ENCODE measurements around the gene B4GALT5.

GRCh38 chr20:49659056-49659455, 54.6 kb downstream of the B4GALT5 start:
- TF ChIP-seq CTCF (IDR thresholded peaks at IDR 0.05) (no peak), SP1 (CRISPR knock-in tag; conservative IDR thresholded peaks at IDR 0.05) (no peak), ZNF263 (CRISPR knock-in tag; IDR thresholded peaks at IDR 0.05; ENCODE audit: low read depth) (no peak), ZMAT4 (CRISPR knock-in tag; IDR thresholded peaks at IDR 0.05) (no peak), CREB1 (CRISPR knock-in tag; IDR thresholded peaks at IDR 0.05) (no peak), ERG (CRISPR knock-in tag; IDR thresholded peaks at IDR 0.05) (no peak), CREM (CRISPR knock-in tag; IDR thresholded peaks at IDR 0.05) (no peak), ARID4B (CRISPR knock-in tag; IDR thresholded peaks at IDR 0.05; ENCODE audit: borderline replicate concordance) (no peak), NR2C2 (CRISPR knock-in tag; IDR thresholded peaks at IDR 0.05) (no peak), FOXP1 (CRISPR knock-in tag; IDR thresholded peaks at IDR 0.05; ENCODE audit: borderline replicate concordance) (no peak)
- TF ChIP-seq, protein P1, sequence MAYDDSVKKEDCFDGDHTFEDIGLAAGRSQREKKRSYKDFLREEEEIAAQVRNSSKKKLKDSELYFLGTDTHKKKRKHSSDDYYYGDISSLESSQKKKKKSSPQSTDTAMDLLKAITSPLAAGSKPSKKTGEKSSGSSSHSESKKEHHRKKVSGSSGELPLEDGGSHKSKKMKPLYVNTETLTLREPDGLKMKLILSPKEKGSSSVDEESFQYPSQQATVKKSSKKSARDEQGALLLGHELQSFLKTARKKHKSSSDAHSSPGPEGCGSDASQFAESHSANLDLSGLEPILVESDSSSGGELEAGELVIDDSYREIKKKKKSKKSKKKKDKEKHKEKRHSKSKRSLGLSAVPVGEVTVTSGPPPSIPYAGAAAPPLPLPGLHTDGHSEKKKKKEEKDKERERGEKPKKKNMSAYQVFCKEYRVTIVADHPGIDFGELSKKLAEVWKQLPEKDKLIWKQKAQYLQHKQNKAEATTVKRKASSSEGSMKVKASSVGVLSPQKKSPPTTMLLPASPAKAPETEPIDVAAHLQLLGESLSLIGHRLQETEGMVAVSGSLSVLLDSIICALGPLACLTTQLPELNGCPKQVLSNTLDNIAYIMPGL (CRISPR knock-in tag; IDR thresholded peaks at IDR 0.05): no peak
- TF ChIP-seq, protein P2, sequence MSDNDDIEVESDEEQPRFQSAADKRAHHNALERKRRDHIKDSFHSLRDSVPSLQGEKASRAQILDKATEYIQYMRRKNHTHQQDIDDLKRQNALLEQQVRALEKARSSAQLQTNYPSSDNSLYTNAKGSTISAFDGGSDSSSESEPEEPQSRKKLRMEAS (CRISPR knock-in tag; IDR thresholded peaks at IDR 0.05): no peak
- TF ChIP-seq, protein P3, sequence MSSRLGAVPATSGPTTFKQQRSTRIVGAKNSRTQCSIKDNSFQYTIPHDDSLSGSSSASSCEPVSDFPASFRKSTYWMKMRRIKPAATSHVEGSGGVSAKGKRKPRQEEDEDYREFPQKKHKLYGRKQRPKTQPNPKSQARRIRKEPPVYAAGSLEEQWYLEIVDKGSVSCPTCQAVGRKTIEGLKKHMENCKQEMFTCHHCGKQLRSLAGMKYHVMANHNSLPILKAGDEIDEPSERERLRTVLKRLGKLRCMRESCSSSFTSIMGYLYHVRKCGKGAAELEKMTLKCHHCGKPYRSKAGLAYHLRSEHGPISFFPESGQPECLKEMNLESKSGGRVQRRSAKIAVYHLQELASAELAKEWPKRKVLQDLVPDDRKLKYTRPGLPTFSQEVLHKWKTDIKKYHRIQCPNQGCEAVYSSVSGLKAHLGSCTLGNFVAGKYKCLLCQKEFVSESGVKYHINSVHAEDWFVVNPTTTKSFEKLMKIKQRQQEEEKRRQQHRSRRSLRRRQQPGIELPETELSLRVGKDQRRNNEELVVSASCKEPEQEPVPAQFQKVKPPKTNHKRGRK (CRISPR knock-in tag; IDR thresholded peaks at IDR 0.05; ENCODE audit: borderline replicate concordance): no peak
